Stimulated activated CD4-positive, alpha-beta T cell treated with anti-CD3 and anti-CD28 coated beads, Interleukin-1b, Interleukin-23, amount 100 ng/mL, for 24 hours (primary cell): ENCODE results near the gene TMEM61.
A peak's percentile ranks its signal among the peaks of the same experiment; 100 is the strongest.
"Not testable (repeated sequence)": the region's sequence is repeated elsewhere in the genome, so short reads cannot be mapped to it uniquely, and the experiment has no call there.

ENCODE experiments used
- DNase-seq, 4 experiments: peaks; one replicate each; pipeline ENCODE4 v3.0.0-alpha.2; 2020; ENCODE audit warnings: low read depth in 4 of 4, low spot score in 1 of 4

Gene TMEM61

GRCh38 chr1:54980528-54981241 is at the start of gene TMEM61:
TMEM61 (plus strand) TSS chr1:54980628; CDS start chr1:54981066, 438 bp downstream.
- no peak for DNase-seq

- no peak for DNase-seq
These were observed 49.1 kb upstream of the TMEM61 start for GRCh38 chr1:54931275-54931840.

GRCh38 chr1:54934081-54934480 is 46.3 kb upstream of the TMEM61 start:
- DNase-seq: not testable (repeated sequence)

GRCh38 chr1:54934869-54935268 is 45.6 kb upstream of the TMEM61 start:
- no peak for DNase-seq

- DNase-seq: no peak
These were observed 43.6 kb upstream of the TMEM61 start for GRCh38 chr1:54936791-54937190.

- no peak for DNase-seq
These were observed 43.0 kb upstream of the TMEM61 start for GRCh38 chr1:54937469-54937868.

GRCh38 chr1:54938955-54939354 is 41.5 kb upstream of the TMEM61 start:
- not testable (repeated sequence) for DNase-seq

- DNase-seq: no peak
These were observed 40.4 kb upstream of the TMEM61 start for GRCh38 chr1:54940042-54940441.

GRCh38 chr1:54942976-54943375 is 37.5 kb upstream of the TMEM61 start:
- no peak for DNase-seq

- peak in 3 of 4 experiments; percentile 19 to 52 (median 40) for DNase-seq
These were observed 35.6 kb upstream of the TMEM61 start for GRCh38 chr1:54944610-54945392.

GRCh38 chr1:54945393-54945936 is 35.0 kb upstream of the TMEM61 start:
- DNase-seq: no peak

- DNase-seq: no peak
These were observed 32.9 kb upstream of the TMEM61 start for GRCh38 chr1:54947540-54947939.

GRCh38 chr1:54949053-54949452 is 31.4 kb upstream of the TMEM61 start:
- no peak for DNase-seq

GRCh38 chr1:54950006-54950368 is 30.4 kb upstream of the TMEM61 start:
- no peak for DNase-seq

GRCh38 chr1:54950369-54951163 is 29.9 kb upstream of the TMEM61 start:
- peak; percentile 10 to 35 (median 28) for DNase-seq

GRCh38 chr1:54951810-54952226 is 28.6 kb upstream of the TMEM61 start:
- DNase-seq: no peak

GRCh38 chr1:54952950-54953718 is 27.3 kb upstream of the TMEM61 start:
- DNase-seq: no peak

GRCh38 chr1:54953846-54954245 is 26.6 kb upstream of the TMEM61 start:
- DNase-seq: no peak

- DNase-seq: no peak
These were observed 25.1 kb upstream of the TMEM61 start for GRCh38 chr1:54955359-54955758.

GRCh38 chr1:54956726-54957125 is 23.7 kb upstream of the TMEM61 start:
- no peak for DNase-seq
